Activated CD4-positive, CD25-positive, alpha-beta regulatory T cell (primary cell): ENCODE results near the gene GLTPD2.
A peak's percentile ranks its signal among the peaks of the same experiment; 100 is the strongest.

Experiments used
- DNase-seq, 4 experiments: peaks; one replicate each; lab custom pipeline; 2025; lab: John Stamatoyannopoulos, UW

Gene GLTPD2

DNA sequence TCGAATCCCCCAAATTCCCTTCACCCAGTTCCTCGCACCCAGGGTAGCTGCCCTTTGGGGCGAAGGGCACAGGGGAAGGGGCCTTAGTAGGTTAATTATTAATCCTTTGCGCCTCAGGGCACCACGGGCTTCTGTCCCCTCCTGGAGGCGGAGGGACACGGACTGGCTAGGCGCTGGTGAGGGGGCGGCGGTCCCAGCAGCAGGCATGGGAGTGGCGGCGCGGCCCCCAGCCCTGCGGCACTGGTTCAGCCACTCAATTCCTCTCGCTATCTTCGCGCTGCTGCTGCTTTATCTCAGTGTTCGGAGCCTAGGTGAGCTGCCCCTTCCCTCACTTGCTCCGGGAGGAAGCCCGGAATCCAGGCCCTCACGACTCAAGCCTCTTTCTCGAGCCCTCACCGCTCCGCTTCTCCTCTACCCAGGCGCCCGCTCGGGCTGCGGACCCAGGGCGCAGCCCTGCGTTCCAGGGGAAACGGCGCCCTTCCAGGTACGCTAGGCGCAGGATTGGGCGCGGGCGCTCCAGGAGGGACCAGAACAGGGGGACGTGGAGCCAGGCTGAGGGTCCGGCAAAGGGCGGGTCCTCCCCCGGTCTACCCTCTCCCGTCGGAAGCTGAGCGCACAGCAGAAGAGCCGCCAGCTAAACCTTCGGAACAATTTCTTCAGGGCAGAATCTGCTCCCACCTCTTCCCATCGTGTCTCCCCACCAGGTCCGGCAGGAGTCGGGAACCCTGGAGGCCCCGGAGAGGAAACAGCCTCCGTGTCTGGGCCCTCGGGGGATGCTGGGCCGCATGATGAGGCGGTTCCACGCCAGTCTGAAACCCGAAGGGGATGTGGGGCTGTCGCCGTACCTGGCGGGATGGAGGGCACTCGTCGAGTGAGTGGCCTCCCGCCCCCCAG lies at the start of gene GLTPD2:
TSS of gene GLTPD2 (plus strand) at position 158 of the 894 bp plus-strand sequence. CDS start at position 206, 48 bp downstream.
- DNase-seq = no peak

DNA sequence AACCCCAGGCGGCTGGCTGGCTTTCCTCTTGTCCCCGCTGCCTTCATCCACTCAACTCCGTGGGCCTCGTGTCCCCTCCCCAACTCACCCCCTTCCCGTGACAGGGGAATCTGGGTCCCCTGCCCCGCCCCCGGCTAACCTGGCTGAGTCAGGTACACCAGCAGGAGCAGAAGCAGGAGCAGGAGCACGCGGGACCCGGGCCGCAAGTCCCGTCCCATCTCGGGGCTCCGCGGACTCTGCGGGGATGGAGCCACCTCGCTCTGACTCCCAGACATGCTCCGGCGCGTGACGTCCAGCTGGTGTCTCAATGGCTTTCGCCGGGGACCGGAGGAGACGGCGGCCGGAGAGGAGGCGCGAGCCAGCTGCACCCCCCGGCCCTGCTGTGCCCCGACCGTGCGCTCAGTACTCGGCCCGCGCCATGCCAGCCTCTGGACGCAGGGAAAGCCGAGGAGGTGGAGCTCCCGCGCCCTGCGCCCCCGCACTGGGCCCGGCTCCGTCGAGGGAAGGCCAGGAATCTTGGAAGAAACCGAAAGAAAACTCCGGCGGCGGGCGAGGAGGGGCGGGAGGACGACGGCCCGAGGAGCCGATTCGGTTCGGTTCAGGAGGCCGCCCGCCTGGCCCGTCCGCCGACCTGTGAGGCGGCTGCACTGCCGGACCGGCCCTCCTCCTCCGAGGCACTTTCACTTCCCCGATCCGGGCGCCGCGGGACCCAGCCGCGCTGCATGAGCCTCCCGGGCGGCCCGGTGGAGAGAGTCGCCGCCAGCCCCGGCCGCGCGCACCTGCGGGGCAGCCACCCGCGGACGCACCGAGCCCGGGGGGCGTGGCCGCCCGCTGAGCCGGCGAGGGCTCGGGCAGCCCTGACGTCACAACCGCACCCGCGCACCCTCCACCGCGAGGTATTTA lies 49.4 kb upstream of the GLTPD2 start, which contains the start of the genes CXCL16 and ZMYND15:
TSS of gene CXCL16 (minus strand) at position 807 of the 903 bp plus-strand sequence. CDS start at position 218, 589 bp downstream.
TSS of gene ZMYND15 (plus strand) at position 712 of the 903 bp plus-strand sequence. CDS start 716 bp downstream, outside the sequence.
- DNase-seq = peak in 2 of 4 experiments; percentile 24 to 30

DNA sequence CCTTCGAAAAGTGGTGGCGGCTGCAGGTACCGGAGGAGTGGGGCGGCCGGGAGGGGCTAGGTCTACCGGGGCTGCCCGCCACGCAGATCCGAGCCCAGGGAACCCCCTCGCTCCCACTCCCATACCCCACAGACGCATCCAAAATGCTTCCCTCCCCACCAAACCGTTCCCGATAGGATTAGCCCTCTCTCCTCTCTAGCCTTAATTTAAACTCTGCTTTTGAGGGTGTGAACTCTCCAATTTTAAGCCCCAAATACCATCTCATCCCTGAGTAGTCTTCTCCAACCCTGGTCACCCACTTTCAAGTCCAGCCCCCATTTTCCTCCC lies 48.8 kb upstream of the GLTPD2 start:
- no peak for DNase-seq

DNA sequence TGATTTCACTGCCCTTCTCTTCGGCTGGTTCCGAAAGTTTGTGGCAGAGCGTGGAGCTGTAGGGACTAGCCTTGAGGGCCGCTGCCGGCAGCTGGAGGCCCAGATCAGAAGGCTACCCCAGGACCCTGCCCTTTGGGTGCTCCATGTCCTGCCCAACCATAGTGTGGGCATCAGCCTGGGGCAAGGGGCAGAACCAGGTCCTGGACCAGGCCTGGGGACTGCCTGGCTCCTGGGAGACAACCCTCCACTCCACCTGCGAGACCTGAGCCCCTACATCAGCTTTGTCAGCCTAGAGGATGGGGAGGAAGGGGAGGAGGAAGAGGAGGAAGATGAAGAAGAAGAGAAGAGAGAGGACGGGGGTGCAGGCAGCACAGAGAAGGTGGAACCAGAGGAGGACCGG lies 48.2 kb upstream of the GLTPD2 start:
- no peak for DNase-seq

DNA sequence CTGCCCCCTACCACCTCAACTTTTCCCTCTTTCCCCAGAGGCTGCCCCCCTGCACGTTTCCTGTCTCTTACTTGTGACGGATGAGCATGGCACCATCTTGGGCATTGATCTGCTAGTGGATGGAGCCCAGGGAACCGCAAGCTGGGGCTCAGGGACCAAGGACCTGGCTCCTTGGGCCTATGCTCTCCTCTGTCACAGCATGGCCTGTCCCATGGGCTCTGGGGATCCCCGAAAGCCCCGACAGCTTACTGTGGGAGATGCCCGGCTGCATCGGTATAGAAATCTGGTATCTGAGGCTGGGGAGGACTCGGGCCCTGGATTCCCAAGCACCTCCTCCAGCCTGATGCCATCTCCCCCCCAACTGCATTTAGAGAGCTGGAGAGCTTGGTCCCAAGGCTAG lies 47.2 kb upstream of the GLTPD2 start:
- DNase-seq = no peak

DNA sequence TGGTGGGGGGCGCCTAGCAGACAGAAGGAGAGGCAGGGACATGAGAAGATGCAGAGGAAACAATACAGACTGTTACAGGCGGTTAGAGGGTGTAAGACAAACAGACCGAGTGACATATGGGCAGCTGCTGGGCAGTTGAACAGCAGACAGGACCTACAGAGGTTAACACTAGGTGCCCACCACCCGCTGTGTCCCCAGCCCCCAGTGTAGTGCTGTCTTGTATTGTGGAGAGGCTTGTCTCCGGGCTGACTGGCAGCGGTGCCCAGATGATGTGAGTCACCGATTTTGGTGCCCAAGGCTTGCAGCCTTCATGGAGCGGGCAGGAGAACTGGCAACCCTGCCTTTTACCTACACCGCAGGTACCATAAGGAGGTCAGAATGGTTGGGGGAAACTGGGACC lies 46.6 kb upstream of the GLTPD2 start:
- DNase-seq = no peak

DNA sequence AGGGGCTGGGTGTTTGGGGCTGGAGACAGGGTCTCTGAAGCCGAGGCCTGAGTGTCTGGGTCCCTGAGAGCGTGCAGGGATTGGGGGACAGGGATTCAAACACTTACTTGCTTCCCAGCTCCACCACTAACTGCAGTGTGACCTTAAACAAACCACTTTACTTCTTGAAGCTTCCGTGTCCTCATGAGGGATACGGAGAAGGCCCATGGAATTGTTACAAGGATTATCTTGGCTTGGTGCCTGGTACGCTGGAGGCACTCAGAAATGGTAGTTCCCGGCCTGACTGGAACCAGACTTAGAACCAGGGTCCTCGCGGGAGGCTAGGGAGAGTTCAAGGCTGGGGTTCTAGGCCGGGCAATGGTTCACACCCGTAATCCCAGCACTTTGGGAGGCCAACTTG lies 46.1 kb upstream of the GLTPD2 start:
- DNase-seq = no peak

DNA sequence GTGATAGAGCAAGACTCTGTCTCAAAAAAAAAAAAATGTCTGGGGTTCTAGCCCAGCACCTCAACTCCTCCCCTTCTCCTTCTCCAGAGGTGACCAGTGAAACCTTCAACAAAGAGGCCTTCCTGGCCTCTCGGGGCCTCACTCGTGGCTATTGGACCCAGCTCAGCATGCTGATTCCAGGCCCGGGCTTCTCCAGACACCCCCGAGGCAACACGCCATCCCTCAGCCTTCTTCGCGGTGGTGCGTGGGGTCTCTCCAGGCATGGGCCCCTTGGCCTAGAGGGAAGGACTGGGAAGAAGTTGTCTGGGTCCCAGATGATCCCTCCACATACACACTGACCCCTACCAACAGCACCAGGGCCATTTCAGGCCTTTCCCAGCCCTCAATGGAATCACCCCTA lies 45.5 kb upstream of the GLTPD2 start:
- no peak for DNase-seq

DNA sequence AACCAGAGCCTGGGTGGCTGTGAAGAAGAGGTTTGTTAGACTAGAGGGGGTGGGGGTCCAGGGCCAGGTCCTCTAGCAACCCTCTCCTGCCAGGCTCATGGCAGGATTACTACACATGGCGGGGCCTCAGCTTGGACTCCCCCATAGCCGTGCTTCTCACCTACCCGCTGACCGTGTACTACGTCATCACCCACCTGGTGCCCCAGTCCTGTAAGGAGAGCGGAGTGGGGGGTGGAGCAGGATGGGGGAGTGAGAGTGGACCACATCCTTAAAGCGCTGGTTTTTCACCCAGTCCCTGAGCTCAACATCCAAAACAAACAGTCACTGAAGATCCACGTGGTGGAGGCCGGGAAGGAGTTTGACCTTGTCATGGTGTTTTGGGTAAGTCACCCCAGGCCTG lies 44.9 kb upstream of the GLTPD2 start:
- no peak for DNase-seq

DNA sequence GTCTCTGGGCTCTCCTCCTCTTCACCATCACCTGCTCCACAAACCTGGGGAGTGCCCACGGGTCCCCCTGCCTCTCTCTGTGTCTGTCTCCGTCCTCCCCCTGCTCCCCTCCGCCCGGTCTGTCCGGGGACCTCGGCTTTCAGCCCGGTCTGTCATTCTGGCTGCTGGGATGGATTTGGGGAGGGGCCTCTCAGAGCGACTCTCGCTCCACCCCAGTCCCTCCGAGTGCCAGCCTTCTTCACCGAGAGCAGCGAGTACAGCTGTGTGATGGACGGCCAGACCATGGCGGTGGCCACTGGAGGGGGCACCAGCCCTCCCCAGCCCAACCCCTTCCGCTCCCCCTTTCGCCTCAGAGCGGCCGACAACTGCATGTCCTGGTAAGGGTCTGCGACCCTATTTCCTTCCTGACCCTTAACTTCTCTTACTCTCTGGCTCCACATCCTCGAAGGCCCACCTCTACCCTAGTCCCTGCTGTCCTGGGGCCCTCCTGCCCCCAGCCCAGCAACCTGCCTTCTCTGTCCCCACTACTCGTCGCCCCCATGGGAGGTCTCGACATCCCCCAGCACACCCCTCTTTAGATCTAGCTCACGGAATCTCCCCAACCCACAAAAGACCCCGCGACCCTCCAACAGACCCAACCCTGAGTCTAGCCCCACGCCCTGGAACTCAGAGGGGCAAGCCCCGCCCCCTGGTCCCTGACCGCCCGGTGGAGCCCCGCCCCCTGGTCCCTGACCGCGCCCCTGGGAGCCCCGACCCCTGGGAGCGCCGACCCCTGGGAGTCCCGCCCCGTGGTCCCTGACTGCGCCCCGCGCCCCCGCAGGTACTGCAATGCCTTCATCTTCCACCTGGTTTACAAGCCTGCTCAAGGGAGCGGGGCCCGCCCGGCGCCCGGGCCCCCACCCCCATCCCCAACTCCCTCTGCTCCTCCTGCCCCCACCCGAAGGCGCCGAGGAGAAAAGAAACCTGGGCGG lies 43.5 kb upstream of the GLTPD2 start:
- no peak for DNase-seq

DNA sequence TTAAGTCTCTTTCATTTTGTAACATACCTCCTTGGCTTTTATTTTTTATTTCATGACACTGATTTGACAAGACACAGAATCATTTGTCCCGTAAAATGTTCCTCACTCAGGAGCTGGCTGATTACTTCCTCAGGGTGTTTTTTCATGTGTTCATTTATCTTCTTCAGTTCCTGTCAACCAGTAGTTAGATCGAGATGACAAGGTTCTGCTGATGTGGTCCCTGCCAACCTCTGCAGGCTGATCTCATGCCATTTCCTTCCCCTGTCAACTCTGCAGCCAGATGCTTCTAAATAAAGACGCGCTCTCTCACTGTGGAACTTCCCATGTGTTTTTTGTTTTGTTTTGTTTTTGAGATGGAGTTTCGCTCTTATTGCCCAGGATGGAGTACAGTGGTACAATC lies 40.9 kb upstream of the GLTPD2 start:
- DNase-seq = no peak

DNA sequence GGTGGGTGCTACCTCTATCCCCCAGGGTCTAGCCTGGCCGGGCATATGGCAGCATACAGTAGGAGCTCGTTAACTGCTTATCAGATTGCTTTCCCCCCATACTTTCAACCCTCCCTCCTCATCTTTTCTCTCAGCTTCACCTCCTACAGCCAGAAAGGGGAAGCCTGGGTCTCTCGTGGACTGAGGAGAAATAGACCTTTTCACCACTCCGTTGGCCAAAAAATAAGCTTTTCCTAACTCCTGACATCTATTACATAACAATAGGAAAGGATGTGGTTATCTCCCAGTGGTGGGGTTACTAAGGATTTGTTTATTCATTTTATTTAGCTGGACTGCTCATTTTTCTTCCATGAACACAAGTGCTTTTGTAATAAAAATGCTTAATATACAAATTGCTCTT lies 40.1 kb upstream of the GLTPD2 start:
- DNase-seq = no peak

DNA sequence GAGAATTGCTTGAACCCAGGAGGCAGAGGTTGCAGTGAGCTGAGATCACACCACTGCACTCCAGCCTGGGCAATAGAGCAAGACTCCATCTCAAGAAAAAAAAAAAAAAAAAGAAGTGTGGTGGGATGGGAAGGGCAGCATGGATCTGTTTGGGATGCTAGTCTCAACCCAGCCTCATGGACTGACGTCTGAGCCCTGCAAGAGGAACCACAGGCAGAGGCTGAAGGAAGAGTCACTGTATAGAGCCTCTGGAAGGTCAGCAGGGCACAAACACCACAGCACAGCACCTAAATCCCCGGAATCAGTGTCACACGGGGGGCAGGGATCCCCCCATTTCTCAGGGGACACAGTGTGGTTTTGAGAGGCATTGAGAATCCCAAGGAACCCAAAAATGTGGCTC lies 38.2 kb upstream of the GLTPD2 start:
- no peak for DNase-seq

DNA sequence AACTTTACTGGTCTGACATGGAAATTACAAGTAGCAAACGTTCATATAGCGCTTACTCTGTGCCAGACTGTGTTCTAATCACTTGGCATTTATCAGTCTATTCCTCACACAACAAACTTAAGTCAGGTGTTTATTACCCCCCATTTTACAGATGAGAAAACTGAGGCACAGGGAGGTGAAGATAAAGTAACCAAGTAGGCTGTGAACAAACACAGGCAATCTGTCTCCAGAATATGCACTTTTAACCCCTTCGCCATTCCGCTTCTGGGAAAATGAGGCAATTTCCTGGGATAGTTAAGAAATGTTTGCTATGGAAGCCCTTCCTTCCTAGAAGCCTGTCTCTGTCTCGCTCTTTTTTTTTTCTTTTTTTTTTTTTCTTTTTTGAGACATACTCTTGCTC lies 36.8 kb upstream of the GLTPD2 start:
- no peak for DNase-seq

DNA sequence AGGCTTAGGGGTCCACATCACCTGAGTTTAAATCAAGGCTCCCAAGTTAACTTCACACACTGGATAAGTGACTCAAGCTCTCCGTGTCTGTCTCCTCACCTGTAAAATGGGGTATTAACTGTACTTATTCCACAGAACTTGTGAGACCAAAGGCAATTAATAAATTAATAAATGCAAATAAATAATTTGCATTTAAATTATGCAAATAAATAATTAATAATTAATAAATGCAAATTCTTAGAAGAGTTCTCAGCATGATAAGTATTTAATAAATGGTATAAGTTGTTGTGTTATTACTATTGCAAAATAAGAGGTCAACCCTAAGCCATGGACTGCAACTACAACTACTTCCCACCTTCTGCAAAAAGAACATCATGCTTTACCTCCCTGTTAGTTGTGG lies 35.4 kb upstream of the GLTPD2 start:
- DNase-seq = no peak

DNA sequence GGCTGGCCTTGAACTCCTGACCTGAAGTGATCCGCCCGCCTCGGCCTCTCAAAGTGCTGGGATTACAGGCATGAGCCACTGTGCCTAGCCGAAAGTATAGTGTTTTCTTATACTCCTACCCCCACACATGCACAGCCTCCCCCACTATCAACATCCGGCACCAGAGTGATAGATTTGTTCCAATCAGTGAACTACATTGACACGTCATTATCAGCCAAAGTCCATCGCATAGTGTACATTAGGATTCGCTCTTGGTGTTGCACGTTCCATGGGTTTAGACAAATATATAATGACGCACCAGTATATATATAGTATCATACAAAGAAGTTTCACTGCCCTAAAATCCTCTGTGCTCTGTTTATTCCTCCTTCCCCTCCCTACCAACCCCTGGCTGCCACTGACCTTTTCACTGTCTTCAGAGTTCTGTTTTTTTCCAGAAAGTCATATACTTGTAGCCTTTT lies 29.0 kb upstream of the GLTPD2 start:
- no peak for DNase-seq

DNA sequence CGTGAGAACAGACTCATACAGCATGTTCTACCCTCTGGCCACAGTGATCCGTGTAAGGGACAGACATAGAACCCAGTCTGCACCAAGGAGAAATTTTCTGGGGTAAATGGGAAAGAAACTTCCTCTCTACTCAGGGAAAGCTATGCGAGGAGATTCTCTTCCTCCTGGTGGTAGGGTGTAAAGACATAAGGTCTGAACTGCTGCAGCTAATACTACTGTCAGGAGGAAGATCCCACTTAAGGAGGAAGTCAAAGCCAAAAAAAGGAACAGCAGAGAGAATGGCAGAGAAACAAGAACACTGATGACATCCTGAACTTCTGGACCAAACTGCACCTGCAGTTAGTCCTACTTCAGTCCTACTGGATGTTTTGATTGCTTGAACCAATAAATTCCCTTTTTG lies 24.2 kb upstream of the GLTPD2 start:
- no peak for DNase-seq

DNA sequence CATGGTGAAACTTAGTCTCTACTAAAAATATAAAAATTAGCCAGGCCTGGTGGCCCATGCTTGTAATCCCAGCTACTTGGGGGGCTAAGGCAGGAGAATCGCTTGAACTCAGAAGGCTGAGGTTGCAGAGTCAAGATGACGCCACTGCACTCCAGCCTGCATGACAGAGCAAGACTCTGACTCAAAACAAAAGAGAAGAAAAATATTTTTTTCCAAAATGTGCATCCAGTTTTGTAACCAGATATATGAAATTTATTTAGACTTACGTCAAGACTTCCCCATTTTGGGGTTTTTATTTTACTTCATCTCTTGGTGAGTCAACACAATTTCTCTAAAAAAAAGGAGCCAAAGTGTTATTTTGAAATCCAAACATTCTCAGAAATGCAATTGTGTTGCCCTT lies 22.6 kb upstream of the GLTPD2 start:
- DNase-seq = no peak

DNA sequence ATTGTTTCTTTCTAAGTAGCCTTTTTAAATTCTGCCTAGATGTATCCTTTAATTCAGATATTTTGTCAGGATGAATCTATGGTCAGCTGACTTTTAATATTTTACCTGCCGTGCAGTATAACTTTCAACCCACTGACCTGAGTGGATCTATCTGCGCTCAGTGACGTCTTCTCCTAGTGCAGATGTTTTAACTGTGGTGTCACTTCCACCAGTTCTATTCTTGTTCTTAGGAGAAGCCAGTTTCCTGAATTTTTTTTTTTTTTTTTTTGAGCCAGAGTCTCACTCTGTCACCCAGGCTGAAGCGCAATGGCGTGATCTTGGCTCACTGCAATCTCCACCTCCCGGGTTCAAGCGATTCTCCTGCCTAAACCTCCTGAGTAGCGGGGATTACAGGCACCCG lies 22.0 kb upstream of the GLTPD2 start:
- no peak for DNase-seq

DNA sequence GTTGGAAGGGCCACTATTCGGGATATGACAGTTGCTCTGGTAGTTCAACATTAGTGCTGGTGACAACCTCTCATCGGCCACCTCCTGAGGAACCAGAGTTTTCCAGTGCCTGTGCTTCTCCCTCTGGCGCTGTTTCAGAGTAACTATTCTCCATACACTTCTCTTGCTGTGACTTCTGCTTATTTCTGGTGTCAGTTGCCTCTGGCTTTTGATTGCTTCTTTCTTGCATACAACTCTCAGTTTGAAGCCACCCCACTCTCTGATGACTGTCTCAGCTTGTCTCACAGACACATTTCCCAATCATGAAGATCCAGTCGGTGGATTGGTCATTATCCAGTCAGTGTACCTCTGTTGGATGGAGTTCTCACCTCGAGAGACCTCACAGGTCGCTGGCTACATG lies 20.5 kb upstream of the GLTPD2 start:
- no peak for DNase-seq

DNA sequence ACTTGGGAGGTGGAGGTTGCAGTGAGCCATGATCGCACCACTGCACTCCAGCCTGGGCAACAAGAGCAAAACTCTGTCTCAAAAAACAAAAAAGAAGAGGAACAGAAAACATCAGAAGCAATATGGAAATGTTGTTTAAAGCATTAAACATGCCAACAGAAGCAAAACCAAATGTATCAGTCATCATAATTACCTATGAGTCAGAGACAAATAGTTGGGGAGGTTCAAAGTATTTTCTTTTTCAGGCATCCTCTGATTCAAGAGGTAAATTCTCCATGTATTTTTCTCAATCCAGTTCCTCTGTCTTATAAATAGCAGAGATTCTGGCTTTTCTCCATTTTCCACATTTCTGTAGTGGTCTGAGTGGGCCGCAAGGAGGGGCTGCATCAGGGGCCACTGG lies 19.1 kb upstream of the GLTPD2 start:
- no peak for DNase-seq
